Caki2 (cell line): ENCODE data around the gene MSI2. TPM values are rescaled to one million over a fixed set of nuclear protein-coding genes. Genes with fewer than 3 reads are reported as not detected.

Experiments used
- DNase-seq: peaks from one replicate; pipeline ENCODE4 v3.0.0-alpha.2; 2015; ENCODE audit warnings: low read depth
- in situ Hi-C: cut with HindIII; loops from 2 replicates; pipeline ENCODE4 v1.10.0; 2016; ENCODE audit warnings: low sequenced_read_pairs, low pct_unique_long_range_greater_than_20kb, mixed read lengths
- total RNA-seq: library from RNA; depleted of rRNA; stranded (reverse); fragments of >200 nt; shearing (Covaris generic); gene quantifications from 2 replicates; pipeline ENCODE4 v1.2.3, GENCODE V29; 2014; ENCODE audit warnings: low replicate concordance

Gene MSI2
- total RNA-seq, 1 experiment from 2014 or later, result 67.1 TPM

- in situ Hi-C loops, result no loop called here
- no peak for DNase-seq
Observed at GRCh38 chr17:57636985-57637665, 380.8 kb downstream of the MSI2 start.

GRCh38 chr17:57637666-57638010 is 381.3 kb downstream of the MSI2 start:
- in situ Hi-C loops, result no loop called here

DNA sequence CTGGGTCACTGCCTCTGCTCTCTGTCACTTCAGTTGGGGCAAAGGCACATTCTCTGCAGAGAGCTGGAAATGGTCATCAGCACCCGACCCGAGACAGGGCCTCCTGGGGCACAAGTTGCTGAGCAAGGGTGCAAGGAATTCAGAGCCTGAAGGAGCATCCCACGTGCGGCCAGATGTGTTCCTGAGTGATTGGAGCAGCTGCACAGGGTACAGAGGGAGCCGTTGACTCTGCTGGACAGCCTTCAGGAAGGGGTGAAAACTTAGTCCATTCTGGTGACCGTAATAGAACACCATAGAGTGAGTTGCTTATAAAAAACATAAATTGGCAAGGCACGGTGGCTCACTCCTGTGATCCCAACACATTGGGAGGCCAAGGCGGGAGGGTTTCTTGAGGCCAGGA is 382.0 kb downstream of the MSI2 start:
- in situ Hi-C loops, result no loop called here
- DNase-seq, result no peak

More at GRCh38 chr17:57637666-57638010, 381.3 kb downstream of the MSI2 start:
- DNase-seq, result no peak

- in situ Hi-C loops, result no loop called here
- no peak for DNase-seq
Observed at GRCh38 chr17:57639381-57639780, 383.1 kb downstream of the MSI2 start.

DNA sequence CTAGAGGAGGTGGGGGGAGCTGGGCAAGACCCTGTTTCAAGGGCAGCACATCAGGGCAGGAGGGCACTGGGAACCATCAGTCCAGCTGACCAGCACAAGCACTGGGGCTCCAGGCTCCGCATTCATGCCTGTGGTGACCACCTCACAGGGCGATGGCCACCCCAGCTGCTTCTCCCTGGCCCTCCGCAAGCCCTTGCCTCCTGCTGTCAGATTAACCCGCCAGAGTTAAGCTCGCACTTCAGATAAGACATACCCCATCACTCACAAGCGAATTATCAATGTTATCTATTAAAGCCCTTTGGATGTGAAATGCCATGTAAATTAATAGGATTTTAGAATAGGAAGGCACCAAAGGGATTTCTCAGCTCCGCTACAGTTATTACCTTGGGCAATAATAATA is 383.8 kb downstream of the MSI2 start:
- in situ Hi-C loops, result no loop called here
- DNase-seq, result no peak

DNA sequence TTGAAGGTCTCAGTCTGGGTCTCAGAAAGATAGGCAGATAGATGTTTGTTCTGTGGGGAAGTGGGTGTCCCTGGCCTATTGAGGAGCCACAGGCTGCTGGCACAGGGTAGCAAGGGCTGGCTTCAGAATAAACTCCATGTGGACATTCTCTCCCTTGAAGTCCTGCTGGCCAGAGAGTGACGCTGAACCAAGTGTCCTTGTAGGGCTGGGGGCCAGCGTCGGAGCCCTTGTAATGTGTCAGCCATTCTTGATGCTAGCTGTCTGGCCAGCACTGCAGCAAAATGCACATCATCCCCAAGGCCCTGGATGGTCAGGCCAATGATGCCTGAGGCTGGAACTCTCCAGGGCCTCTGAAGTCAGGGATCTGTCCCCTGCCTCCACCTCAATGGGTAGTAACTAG is 385.4 kb downstream of the MSI2 start:
- no peak for DNase-seq
- in situ Hi-C loops, result no loop called here

GRCh38 chr17:57643062-57643461 is 386.7 kb downstream of the MSI2 start:
- no peak for DNase-seq
- in situ Hi-C loops, result no loop called here

DNA sequence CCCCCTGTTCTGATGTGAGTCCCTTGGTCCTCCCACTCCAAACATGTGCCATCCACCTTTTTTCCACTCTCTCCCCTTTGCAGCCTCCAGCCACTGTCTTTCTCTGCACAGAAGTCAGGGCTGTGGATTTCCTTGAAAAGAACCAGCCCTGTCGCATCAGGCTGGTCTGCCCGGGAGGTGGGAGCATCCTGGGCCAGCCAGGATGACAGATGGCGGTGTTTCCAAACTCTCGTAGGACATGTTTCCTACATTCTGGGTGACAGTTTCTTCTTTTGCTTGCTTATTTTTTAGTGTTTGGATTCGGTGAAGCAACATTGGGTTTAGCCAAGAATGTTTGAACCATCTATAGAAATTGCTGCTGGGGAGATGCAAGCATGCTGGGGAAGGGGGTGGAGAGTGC is 388.0 kb downstream of the MSI2 start:
- in situ Hi-C loops, result no loop called here
- no peak for DNase-seq

- in situ Hi-C loops, result no loop called here
- DNase-seq, result no peak
Observed at GRCh38 chr17:57645950-57646665, 389.8 kb downstream of the MSI2 start.

DNA sequence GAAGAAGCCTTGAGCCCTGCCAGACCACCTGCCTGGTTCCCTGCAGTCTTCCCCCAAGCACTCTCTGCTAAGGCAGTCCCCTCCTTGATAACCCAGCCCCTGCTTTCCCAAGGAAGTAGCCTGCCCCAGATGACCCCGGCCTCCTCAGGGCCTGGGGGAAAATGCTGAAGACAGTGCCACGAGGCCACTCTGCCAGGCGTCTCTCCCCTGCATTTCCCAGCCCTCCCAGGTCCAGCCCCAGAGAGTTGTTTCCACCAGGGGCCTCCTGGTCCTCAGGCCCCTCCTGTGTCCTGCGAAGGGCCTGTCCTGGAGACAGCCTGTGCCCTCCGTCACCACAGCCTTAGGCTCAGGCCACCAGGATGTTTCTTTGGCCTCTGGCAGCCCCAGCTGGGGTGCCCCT is 392.4 kb downstream of the MSI2 start:
- in situ Hi-C loops, result no loop called here
- DNase-seq, result no peak

- no peak for DNase-seq
- in situ Hi-C loops, result no loop called here
Observed at GRCh38 chr17:57649191-57649590, 392.9 kb downstream of the MSI2 start.

GRCh38 chr17:57649731-57650484 is 393.6 kb downstream of the MSI2 start:
- in situ Hi-C loops, result no loop called here
- DNase-seq, result no peak

GRCh38 chr17:57650548-57650947 is 394.2 kb downstream of the MSI2 start:
- in situ Hi-C loops, result no loop called here
- no peak for DNase-seq

DNA sequence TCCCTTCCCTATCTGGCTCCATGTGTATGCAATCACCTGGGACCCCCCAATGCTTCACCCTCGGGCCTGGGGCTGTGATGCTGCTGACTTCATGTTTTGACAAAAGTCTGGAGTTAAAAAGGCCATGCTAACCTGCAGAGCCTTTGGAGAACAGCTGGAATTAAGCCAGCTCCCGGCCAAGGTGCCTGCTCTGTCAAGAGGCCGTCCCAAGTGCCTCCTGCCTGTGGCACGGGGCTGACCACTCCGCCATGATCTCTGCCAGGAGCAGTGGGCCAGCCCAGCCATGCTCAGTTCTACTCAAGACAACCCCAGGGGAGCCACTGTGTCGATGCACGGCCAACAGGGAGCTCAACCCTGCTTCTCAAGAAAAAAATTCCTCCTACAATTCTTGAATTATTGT is 395.1 kb downstream of the MSI2 start:
- in situ Hi-C loops, result no loop called here
- no peak for DNase-seq

DNA sequence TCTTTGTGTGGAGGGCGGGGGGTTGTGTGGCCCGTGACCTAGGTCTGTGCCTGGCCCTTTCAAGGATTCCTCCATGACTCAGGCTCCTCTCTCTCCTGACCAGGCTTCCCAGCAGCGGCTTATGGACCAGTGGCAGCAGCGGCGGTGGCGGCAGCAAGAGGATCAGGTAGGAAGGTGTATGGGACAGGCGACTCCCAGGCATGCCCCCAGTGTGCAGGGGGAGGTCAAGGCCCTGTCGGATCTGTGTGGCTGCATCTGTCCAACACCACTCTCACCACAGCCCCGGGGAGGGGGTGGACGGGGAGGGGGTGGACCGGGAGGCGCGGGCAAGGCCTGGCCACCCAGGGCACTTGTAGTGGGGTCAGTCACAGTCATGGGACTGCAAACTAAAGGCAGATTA is 395.7 kb downstream of the MSI2 start:
- no peak for DNase-seq
- in situ Hi-C loops, result no loop called here

- DNase-seq, result no peak
- in situ Hi-C loops, result no loop called here
Observed at GRCh38 chr17:57652811-57653210, 396.5 kb downstream of the MSI2 start.

- DNase-seq, result no peak
- in situ Hi-C loops, result no loop called here
Observed at GRCh38 chr17:57653279-57653678, 397.0 kb downstream of the MSI2 start.

- in situ Hi-C loops, result no loop called here
Observed at GRCh38 chr17:57654040-57654775, 397.9 kb downstream of the MSI2 start.

DNA sequence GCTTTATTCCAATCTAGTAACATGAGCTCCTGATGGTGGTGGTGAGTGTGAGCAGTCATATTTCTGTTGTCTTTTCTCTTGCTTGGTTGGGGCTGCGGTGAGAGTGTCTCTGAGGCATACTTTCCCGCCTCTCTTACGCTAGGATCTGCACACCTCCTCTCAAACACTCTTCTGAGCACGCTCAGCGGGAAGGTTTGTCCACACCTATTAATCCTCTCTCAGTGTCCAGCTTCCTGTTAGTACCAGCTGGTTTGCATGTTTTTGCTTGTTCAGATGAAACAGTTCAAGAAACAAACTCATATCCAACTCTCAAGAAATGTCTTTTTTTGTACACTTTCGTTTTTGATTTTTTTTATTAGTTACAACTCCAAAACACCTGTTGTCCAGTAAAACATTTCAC is 399.2 kb downstream of the MSI2 start:
- DNase-seq, result no peak
- in situ Hi-C loops, result no loop called here

More at GRCh38 chr17:57654040-57654775, 397.9 kb downstream of the MSI2 start:
- DNase-seq, result no peak
